ENCODE data around the gene RAD51B. TPM values are rescaled to one million over a fixed set of nuclear protein-coding genes. Genes with fewer than 3 reads are reported as not detected.
A peak's percentile ranks its signal among the peaks of the same experiment; 100 is the strongest.

RAD51B gene
- total and polyA plus RNA-seq, 9 donors: 21.6 to 70.1 (median 35.1) TPM

DNA sequence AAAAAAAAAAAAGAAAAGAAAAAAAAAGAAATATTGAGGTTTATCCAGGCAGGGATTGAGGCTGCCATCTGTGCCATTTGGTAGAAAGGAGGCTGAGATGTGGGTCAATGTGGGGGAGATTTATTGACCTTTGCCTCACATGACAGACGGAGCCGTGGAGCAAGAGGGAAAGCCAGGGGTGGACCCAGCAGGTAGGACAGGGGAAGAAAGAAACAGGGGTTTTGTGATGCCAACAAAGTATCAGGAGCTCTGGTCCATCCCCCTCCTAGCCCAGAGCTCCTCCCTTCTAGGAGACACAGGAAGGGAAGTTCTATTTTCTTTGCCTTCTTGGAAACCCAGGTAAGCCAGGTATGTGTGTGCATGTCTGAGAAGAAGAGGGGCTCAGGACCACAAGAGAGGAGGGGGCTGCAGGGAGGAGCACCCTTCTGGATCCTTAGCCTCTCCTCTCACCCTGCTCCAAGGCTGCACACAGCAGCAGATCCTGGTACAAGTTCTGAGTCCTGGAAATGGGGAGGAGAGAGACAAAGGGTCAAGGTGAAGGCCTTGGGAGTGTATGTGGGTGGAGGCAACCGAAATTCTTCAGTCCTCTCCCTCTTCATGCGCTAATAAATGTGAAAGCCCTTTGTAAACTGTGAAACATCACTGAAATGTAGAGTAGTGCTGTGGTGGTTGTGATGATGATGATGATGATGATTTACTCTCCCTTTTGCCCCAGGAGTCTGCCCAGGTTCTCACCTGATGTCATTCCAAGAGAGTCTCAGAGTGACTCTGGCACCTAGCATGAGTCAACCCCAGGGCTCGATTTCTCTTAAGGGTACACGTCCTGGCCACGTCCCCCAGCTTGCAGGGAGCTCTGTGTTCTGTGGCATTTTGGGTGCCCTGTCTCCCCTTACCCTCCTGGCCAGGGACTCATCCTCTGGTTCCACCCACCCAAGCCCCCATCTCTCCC is 947.0 kb downstream of the RAD51B start:
- intact Hi-C loops (cut with DNase I): loop anchor here in 1 of 4 donors (10.0 kb wide), 1 partner anchor 82 kb away; no protein-coding TSS in a partner anchor
- 39 to 52% (median 50%) methylated on average over 7 of the region's 7 CpGs for WGBS, 3 donors

DNA sequence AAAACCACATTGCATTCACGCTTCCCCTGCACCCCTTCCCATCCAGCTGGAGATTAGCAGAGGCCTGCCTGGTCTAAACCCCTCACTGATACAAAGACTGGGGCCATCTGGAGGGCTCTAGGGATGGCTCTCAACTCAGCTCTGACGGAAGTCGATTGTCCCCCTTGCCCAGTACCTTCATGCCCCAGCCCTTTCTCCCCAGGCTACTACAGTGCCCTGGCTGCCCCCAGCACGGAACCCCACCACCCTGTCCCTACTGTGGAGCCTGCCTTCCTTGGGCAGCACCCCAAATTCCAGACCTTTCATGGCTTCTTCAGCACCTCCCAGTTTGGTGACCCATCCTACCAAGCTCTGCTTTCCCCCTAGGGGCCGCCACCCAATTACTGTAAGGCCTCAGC is 947.7 kb downstream of the RAD51B start:
- Histone ChIP-seq H3K27me3 (no peaks in the 10 kb centered on the region), H3K9me3 (no peaks in the 10 kb centered on the region), H3K4me1 (ENCODE audit: insufficient read depth) (peaks cover 37% of the 10 kb centered on the region), H3K27ac (peak overlapping the region in 1 of 2 donors; percentile 70), H3K36me3 (no peaks in the 10 kb centered on the region), H3K4me3 (no peak overlapping the region)
- 90 to 98% (median 97%) methylated on average over 5 of the region's 5 CpGs for WGBS, 3 donors
- intact Hi-C loops (cut with DNase I): loop anchor here in 1 of 4 donors (10.0 kb wide), 1 partner anchor 82 kb away; no protein-coding TSS in a partner anchor
- DNase-seq: no peak
- TF ChIP-seq POLR2A (IDR thresholded peaks at IDR 0.05) (no peak), EP300 (IDR thresholded peaks at IDR 0.05) (no peak)
- TF ChIP-seq, protein P1, sequence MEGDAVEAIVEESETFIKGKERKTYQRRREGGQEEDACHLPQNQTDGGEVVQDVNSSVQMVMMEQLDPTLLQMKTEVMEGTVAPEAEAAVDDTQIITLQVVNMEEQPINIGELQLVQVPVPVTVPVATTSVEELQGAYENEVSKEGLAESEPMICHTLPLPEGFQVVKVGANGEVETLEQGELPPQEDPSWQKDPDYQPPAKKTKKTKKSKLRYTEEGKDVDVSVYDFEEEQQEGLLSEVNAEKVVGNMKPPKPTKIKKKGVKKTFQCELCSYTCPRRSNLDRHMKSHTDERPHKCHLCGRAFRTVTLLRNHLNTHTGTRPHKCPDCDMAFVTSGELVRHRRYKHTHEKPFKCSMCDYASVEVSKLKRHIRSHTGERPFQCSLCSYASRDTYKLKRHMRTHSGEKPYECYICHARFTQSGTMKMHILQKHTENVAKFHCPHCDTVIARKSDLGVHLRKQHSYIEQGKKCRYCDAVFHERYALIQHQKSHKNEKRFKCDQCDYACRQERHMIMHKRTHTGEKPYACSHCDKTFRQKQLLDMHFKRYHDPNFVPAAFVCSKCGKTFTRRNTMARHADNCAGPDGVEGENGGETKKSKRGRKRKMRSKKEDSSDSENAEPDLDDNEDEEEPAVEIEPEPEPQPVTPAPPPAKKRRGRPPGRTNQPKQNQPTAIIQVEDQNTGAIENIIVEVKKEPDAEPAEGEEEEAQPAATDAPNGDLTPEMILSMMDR (IDR thresholded peaks at IDR 0.05): no peak

More for the DNA sequence above, 947.0 kb downstream of the RAD51B start:
- Histone ChIP-seq H3K4me3 (no peak overlapping the region), H3K36me3 (no peaks in the 10 kb centered on the region), H3K27ac (peak overlapping the region in 1 of 2 donors; percentile 70), H3K27me3 (no peaks in the 10 kb centered on the region), H3K4me1 (ENCODE audit: insufficient read depth) (peaks cover 40% of the 10 kb centered on the region), H3K9me3 (no peaks in the 10 kb centered on the region)
- peak in 4 of 5 donors; percentile 55 to 65 (median 62) for DNase-seq
- TF ChIP-seq, protein P1 (IDR thresholded peaks at IDR 0.05): no peak
- TF ChIP-seq EP300 (IDR thresholded peaks at IDR 0.05): no peak
- TF ChIP-seq POLR2A (IDR thresholded peaks at IDR 0.05): no peak

DNA sequence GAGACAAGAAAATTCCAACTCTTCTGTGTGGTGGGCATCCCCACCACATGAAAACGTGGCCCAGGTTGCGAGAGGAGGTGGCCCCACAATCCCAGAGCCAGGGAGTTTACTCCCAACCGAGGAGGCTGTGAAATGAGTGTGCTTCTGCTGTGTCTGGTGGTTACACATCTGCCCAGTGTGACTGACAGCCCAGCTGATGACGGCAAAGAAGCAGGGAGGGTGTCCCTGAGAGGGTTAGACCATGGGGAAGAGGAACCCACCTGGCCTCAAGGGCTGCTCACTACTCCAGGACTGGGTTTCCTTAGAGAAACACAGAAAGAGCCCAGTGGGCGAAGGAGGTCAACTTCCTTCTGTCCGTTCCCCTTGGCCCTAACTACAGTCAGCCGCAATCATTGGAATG is 948.7 kb downstream of the RAD51B start:
- peaks cover 32% of the 10 kb centered on the region for H3K4me1 ChIP-seq (ENCODE audit: insufficient read depth)
- no peak overlapping the region for H3K4me3 ChIP-seq
- intact Hi-C loops (cut with DNase I): loop anchor here in 1 of 4 donors (10.0 kb wide), 1 partner anchor 84 kb away; no protein-coding TSS in a partner anchor
- no peak overlapping the region for H3K27ac ChIP-seq
- DNase-seq: no peak
- WGBS, 3 donors: 95 to 96% (median 96%) methylated on average over 7 of the region's 7 CpGs
- TF ChIP-seq EP300 (IDR thresholded peaks at IDR 0.05) (no peak), POLR2A (IDR thresholded peaks at IDR 0.05) (no peak)
- H3K27me3 ChIP-seq: no peaks in the 10 kb centered on the region
- H3K9me3 ChIP-seq: no peaks in the 10 kb centered on the region
- no peaks in the 10 kb centered on the region for H3K36me3 ChIP-seq

DNA sequence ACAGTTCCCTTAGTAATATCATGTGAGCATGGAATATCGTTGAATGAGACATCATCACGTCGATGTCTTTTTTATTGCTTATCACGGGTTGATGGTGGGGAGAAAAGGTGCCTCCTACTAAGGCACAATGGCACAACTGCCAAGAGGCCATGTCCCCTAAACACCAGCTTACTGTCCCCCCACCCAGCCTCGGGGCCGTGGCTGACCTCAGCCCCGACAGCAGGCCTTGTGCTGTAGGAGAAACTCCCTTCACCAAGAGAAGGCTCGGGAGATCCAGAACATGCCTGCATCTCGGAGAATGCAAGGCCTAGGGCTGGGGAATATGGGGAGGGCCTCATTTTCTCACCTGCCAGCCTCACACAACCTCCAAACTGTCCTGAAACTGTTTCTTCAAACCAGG is 950.5 kb downstream of the RAD51B start:
- Histone ChIP-seq H3K27ac (no peak overlapping the region), H3K4me3 (no peak overlapping the region), H3K36me3 (no peaks in the 10 kb centered on the region), H3K27me3 (no peaks in the 10 kb centered on the region), H3K4me1 (ENCODE audit: insufficient read depth) (peaks cover 23% of the 10 kb centered on the region), H3K9me3 (no peaks in the 10 kb centered on the region)
- no peak for TF ChIP-seq EP300 (IDR thresholded peaks at IDR 0.05)
- peak in 1 of 5 donors; percentile 23 for DNase-seq
- 96 to 98% (median 96%) methylated on average over 9 of the region's 9 CpGs for WGBS, 3 donors
- intact Hi-C loops (cut with DNase I): no loop called here

DNA sequence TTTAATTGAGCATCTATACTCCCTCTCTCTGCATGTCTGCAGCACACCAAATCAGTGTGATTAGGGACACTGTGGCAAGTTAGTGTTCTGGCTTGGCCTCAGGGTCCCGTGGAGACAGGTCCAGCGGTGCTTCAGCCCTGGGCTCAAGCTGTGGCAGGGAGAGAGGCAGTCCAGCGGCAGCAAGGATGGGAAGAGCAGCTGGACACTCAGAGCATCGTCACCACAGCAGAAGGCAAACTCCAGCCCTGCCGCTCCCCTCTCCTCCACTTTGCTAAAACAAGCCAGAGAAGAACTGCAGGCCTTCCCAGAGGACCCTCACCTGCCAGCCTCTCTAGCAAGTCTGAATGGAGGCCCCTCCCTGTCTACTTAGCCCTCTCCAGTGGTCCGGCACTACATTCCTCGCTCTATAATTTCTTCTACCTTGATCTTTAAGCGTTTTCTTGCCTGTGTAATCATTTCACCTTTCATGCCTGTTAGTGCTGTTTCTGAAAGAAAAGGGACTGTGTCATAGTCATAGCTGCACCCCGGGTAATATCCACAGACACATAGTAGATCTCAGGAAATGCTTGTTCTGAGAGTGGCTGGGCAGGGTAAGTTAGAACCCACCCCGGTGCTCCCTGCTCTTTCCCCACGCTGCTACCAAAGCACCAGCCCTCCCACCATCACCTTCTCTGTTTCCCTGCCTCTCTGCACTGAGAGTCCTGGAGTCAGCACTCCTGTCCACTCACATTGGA is 951.1 kb downstream of the RAD51B start:
- H3K27ac ChIP-seq: no peak overlapping the region
- no peaks in the 10 kb centered on the region for H3K36me3 ChIP-seq
- no peaks in the 10 kb centered on the region for H3K27me3 ChIP-seq
- 88 to 93% (median 88%) methylated on average over 11 of the region's 11 CpGs for WGBS, 3 donors
- no peak for TF ChIP-seq POLR2A (IDR thresholded peaks at IDR 0.05)
- TF ChIP-seq, protein P1 (IDR thresholded peaks at IDR 0.05): no peak
- TF ChIP-seq EP300 (IDR thresholded peaks at IDR 0.05): no peak
- peaks cover 21% of the 10 kb centered on the region for H3K4me1 ChIP-seq (ENCODE audit: insufficient read depth)
- intact Hi-C loops (cut with DNase I): no loop called here
- peak in 1 of 5 donors; percentile 16 for DNase-seq
- no peaks in the 10 kb centered on the region for H3K9me3 ChIP-seq
- H3K4me3 ChIP-seq: no peak overlapping the region

All from ovary (tissue), 9 donors.